Left colon (tissue), 2 donors: ENCODE measurements around the gene MICAL2. TPM values are rescaled to one million over a fixed set of nuclear protein-coding genes. Genes with fewer than 3 reads are reported as not detected.

Source experiments
- ATAC-seq: fragments of 200-7000 bp; cut with Tn5 transposase; one replicate; pipeline ENCODE4 v1.9.1; 2020; ENCODE audit warnings: mild to moderate bottlenecking, moderate library complexity
- DNase-seq, 2 donors: peaks; one replicate each; pipeline ENCODE4 v3.0.0-alpha.2; 2020
- intact Hi-C, 2 donors: fragments of 100-400 bp; cut with DNase I in 1 of 2; cut with micrococcal nuclease in 1 of 2; formaldehyde crosslinking; loops; one replicate each; pipeline versions ENCODE4 v1.11.2 to v1.14.0; 2022; cut with DNase I, micrococcal nuclease
- total RNA-seq, 2 donors: library from RNA; stranded (reverse); fragmentation: NEBNext Ultra II Directional; extraction: Animal tissue kit (Norgen Biotek cat#: 25700); gene quantifications; one replicate each; pipeline ENCODE4 v1.2.1, GENCODE V29; 2021
- donor health status: DM: no; HTN: no; CAD: no.
- donor health status: DM: yes; HTN: yes; CAD: no.

MICAL2 gene
- total RNA-seq, 2 donors from 2014 or later: 268 to 361 TPM

- ATAC-seq (no peak), DNase-seq (no peak)
- intact Hi-C loops: loop anchor here in 1 of 2 donors (10.0 kb wide), 1 partner anchor 55 kb away; no protein-coding TSS in a partner anchor
These were observed 49.8 kb downstream of the MICAL2 start for GRCh38 chr11:12160231-12160630.

DNA sequence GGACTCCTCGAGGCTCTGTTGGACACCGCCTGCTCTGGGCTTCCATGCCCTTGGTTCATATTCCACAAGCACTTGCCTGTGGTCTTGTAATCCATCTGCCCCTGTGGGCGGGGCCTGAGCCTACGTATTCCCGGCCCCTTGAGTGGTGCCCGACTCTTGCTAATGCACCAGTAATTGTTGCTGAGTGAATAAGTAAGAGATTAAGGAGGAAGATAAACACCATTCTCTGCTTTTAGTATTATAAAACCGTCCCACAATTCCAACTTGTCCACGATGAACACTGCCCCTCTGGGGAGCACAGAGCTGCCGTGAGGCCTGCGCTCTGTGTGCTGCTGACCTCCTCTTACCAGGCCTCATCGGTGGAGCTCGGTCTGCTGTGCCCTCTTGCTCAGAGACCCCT lies 50.3 kb downstream of the MICAL2 start:
- intact Hi-C loops: loop anchor here in 1 of 2 donors (10.0 kb wide), 1 partner anchor 54 kb away; no protein-coding TSS in a partner anchor
- peak; percentile 9 for ATAC-seq
- DNase-seq: peak in 1 of 2 donors; percentile 57

GRCh38 chr11:12161137-12161536 lies 50.7 kb downstream of the MICAL2 start:
- ATAC-seq (no peak), DNase-seq (no peak)
- intact Hi-C loops: loop anchor here in 1 of 2 donors (10.0 kb wide), 1 partner anchor 54 kb away; no protein-coding TSS in a partner anchor

- DNase-seq: no peak
- ATAC-seq: no peak
- intact Hi-C loops: loop anchor here in 1 of 2 donors (10.0 kb wide), 1 partner anchor 53 kb away; no protein-coding TSS in a partner anchor
These were observed 51.4 kb downstream of the MICAL2 start for GRCh38 chr11:12161603-12162350.

DNA sequence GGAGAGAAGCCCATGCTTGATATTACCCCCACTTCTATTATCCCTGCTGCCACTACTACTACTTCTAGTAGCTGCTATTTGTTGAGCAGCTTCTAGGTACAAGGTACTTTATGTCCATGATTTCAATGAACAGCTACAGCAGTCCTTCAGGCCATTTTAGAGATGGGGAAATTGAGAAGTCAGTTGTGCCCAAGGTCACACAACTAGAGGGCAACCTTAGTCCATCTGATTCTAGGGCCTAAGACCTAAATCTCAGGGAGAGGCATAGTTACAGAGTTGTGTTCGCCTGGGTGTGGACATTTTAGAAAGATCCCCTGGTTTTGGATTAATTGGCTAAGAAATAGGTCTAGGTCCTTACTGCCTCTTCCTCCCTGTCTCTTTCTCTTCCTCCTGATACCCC lies 52.3 kb downstream of the MICAL2 start:
- intact Hi-C loops: loop anchor here in 1 of 2 donors (10.0 kb wide), 1 partner anchor 52 kb away; no protein-coding TSS in a partner anchor
- ATAC-seq: no peak
- no peak for DNase-seq

DNA sequence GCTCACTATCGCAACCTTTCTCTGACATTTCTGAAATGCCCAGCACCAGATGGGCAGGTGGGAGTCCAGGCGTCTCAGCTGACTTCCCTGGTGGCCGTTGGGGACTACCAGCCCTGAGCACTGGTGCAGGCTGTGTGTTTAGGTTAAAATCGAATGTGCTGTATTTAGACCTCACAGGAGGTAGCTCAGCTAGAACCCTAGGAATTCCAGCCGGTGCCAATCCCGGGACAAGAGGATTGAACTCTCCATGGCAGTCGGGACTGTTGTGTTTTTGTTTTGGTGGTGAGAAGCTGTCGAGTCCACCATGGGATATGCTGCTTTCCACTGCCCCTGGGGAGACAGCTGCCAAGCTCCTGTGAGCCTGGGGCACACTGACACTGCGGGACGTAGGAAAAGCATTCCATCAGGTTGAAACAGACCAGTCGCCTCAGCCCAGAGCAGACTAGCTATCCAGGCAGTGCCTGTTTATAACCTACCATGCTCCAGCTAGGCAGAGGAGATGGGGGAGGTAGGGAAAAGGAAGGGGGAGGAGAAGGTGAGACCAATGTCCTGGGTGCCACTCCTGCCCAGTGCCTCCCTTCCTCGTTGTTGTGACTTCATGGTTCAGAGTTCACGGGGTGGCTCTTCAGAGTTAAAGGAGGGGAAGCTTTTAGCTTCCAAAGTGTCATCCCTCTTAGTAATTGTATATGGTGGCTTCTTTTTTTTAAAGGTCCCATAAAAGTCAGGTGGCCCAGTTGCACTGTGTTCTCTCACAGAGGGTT lies 53.0 kb downstream of the MICAL2 start:
- DNase-seq (peak in 1 of 2 donors; percentile 77), ATAC-seq (peak; percentile 66)
- intact Hi-C loops: loop anchor here in 1 of 2 donors (10.0 kb wide), 1 partner anchor 51 kb away; no protein-coding TSS in a partner anchor

GRCh38 chr11:12164061-12165014 lies 53.9 kb downstream of the MICAL2 start:
- intact Hi-C loops: loop anchor here in 1 of 2 donors (10.0 kb wide), 1 partner anchor 50 kb away; no protein-coding TSS in a partner anchor
- ATAC-seq (peak; percentile 31), DNase-seq (peak in 1 of 2 donors; percentile 72)

GRCh38 chr11:12165237-12165875 lies 55.0 kb downstream of the MICAL2 start:
- ATAC-seq: no peak
- intact Hi-C loops: loop anchor here in 1 of 2 donors (10.0 kb wide), 1 partner anchor 49 kb away; no protein-coding TSS in a partner anchor
- no peak for DNase-seq

- intact Hi-C loops: loop anchor here in 1 of 2 donors (10.0 kb wide), 1 partner anchor 48 kb away; no protein-coding TSS in a partner anchor
- DNase-seq (no peak), ATAC-seq (peak; percentile 4)
These were observed 56.1 kb downstream of the MICAL2 start for GRCh38 chr11:12166299-12167060.

DNA sequence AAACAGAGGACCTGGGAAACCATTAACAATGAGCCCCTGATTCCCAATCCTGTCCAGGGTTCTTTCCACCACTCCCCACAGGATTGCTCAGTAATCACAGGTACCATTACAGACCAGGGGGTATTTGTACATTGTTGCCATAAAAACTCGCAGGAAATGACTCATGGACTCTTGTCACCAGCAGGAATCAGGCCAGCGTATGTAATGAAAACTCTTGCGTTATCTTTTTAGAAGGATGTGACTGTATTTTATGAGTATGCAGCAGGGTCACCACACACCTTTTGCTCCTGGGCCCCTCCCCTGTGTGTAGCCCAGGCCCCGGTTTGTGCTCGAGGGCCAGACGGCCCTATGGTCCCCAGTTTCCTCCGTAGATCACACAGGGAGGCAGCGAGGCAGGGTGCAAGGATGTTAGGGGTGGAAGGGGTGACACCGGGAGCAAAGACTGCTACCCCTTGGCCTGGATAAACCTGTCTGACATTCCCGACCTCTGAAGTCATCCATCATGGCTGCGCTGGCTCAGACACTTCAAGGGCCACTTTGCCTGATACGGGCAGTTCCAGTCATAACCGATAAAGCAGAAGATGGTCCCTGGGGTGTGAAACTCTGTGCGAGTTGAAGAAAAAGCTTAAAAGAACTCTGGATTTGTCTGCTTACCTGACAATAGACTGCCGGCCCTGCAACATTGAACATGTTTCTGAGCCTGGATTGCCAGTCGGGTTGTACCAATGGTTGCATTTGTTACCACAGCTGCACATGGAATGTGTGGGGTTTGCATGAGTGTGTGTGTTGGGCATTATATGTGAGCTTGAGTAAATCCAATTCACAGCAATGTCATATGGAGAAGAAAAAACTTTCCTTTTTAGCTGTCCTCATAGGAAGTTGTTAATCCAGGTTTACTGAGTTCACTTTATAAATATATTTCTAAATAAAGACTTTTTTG lies 56.9 kb downstream of the MICAL2 start:
- intact Hi-C loops: loop anchor here in 1 of 2 donors (10.0 kb wide), 1 partner anchor 47 kb away; no protein-coding TSS in a partner anchor
- DNase-seq (peak; percentile 62 to 75), ATAC-seq (peak; percentile 70)

- no peak for ATAC-seq
These were observed 57.7 kb downstream of the MICAL2 start for GRCh38 chr11:12168114-12168513.

DNA sequence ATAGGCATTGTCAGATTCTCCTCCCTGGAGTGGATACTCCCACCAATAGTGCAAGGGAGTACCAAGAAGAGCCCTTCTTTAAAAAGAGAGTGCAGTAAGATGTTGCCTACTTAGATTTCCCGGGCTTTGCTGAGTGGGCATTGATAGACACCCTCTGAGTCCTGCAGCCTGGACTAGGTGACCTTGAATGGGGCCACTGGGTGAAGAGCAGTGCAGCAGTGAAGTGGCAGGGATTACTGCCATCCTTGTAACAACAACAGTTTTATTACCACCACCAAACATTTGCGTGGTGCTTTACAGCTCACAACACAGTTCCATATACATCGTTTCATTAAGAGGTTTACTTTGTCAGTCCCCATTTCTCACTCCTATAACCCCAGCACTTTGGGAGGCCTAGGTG lies 59.4 kb downstream of the MICAL2 start:
- intact Hi-C loops: loop anchor here in 1 of 2 donors (10.0 kb wide), 1 partner anchor 45 kb away; no protein-coding TSS in a partner anchor
- ATAC-seq (peak; percentile 25), DNase-seq (no peak)

More at GRCh38 chr11:12168114-12168513, 57.7 kb downstream of the MICAL2 start:
- no peak for DNase-seq
- intact Hi-C loops: loop anchor here in 1 of 2 donors (10.0 kb wide), 1 partner anchor 47 kb away; no protein-coding TSS in a partner anchor

DNA sequence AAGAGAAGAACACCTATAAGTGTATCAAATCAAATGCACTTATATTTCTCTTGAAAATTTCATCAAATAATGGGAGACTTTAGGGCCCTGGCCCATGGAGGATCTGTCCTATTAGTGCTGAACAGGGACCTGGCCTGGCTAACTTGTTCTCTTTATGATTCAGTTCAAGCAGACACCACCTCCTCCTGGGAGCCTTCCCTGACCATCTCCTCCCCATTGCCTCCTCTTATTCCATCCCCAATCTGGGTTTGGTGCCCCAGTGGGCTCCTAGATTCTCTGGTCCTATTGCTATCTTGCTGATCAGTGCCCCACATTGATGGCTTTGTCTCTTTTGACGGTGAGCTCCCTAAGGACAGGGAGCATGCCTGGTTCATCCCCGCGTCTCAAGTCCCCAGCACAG lies 60.1 kb downstream of the MICAL2 start:
- ATAC-seq (no peak), DNase-seq (no peak)
- intact Hi-C loops: no loop called here

DNA sequence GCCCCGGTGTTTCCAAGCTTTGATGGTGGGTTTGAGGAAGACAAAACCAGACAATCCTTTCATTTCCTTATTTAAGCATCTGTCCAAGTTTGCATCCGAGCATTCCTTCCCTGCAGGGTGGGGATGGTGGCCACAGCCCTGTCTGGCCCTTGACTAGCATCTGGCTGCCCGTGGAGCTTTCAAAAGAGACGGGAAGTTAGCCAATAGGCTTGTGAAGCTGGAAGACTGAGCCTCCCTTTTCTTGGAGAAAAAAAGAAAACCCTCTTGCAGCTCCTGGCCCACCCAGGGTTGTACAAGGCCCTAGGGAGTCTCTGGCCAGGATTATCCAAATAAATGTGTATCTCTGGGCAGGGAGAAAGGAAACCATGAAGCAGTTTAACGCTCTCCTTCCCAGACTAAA lies 60.6 kb downstream of the MICAL2 start:
- ATAC-seq (no peak), DNase-seq (no peak)
- intact Hi-C loops: no loop called here

DNA sequence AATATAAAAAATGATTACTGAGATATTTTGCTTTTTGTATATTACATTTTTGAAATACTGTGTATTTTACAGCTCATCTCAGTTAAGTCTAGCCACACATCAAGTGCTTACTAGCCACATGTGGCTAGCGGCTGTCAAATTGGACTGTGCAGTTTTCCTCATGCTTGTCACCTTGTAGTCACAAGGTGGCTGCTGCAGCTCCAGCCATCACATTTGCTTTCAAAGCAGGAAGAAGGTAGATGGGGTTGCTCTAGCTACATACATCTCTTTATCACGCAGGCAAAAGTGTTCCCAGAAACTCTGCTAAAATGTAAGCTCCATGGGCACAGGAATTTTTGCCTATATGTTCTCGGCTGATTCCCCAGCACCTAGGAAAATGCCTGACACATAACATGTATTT lies 61.5 kb downstream of the MICAL2 start:
- ATAC-seq (no peak), DNase-seq (no peak)
- intact Hi-C loops: no loop called here

DNA sequence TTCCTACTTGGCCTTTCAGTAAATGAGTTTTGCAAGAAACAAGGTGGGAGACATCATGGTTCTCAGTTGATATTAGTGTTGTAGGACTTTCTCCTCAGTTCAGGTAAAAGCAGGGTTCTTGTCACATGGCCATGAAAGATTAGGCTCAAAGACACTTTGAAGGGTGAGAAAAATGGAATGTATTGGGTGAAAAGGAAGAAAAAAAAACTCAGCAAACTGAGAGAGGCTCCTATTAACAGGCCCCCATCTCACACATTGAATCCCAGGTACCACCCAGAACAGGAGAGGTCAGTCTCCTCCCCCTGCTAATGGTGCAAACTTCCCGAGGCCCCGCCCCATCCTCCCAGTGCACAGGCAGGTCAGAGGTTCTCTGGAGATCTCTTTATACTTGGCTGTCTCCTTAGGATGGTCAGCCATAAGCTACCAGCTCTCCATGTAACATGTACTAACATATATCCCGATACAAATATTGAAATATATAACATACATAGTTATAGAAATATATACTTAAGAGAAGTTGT lies 62.2 kb downstream of the MICAL2 start:
- intact Hi-C loops: no loop called here
- peak in 1 of 2 donors; percentile 49 for DNase-seq
- ATAC-seq: peak; percentile 26
